Endothelial cell of umbilical vein (primary cell): ENCODE results near the gene RET. TPM values are rescaled to one million over a fixed set of nuclear protein-coding genes. Genes with fewer than 3 reads are reported as not detected.

ENCODE experiments used
- BruUV-seq: library from RNA; stranded (reverse); fragments of 400-500 nt; replicated peaks from 2 replicates; lab custom pipeline; 2021; lab: Mats Ljungman, UMichigan
- CTCF ChIA-PET: fragments of 300-600, 350-600 bp; sonication (Branson Sonifier 250); formaldehyde crosslinking; loops from one replicate; lab custom pipeline; 2021; ENCODE audit warnings: antibody characterized with exemption, inconsistent platforms; lab: Charles Lee
- POLR2A ChIA-PET: fragments of 300-600, 350-600 bp; sonication (Branson Sonifier 250); formaldehyde crosslinking; loops from one replicate; lab custom pipeline; 2021; ENCODE audit warnings: antibody characterized with exemption, inconsistent platforms; lab: Charles Lee
- DNase-seq: peaks from one replicate; pipeline ENCODE4 v3.0.0-alpha.2; 2011; ENCODE audit warnings: low read depth, low spot score
- FAIRE-seq: peaks from 2 replicates; lab custom pipeline; 2011; peaks lifted over from hg19 to GRCh38; lab: Jason Lieb, UNC
- H2AFZ ChIP-seq: 2 replicates; pipeline ENCODE4 v1.6.0; 2012; ENCODE audit warnings: low read depth, low read length, control low read depth, inconsistent platforms
- H3K27ac ChIP-seq: 2 replicates; pipeline ENCODE4 v1.5.1; 2011; ENCODE audit warnings: low read depth, mild to moderate bottlenecking, control low read depth, low read length, moderate library complexity; ENCODE audit not compliant: insufficient read depth
- H3K27me3 ChIP-seq, 2 experiments: 2 replicates each; pipeline versions ENCODE4 v1.6.0 to v1.6.1; 2011; ENCODE audit warnings: low read length in 2 of 2, mixed read lengths in 1 of 2; ENCODE audit not compliant: control insufficient read depth in 2 of 2, insufficient read depth in 2 of 2
- H3K36me3 ChIP-seq, 2 experiments: 2 replicates in 1 of 2; 3 replicates in 1 of 2; pipeline ENCODE4 v1.5.1; 2011; ENCODE audit warnings: low read length in 2 of 2, mild to moderate bottlenecking in 1 of 2, moderate library complexity in 1 of 2; ENCODE audit not compliant: control insufficient read depth in 2 of 2, insufficient read depth in 2 of 2; ENCODE audit errors: extremely low read depth in 1 of 2
- H3K4me1 ChIP-seq: 3 replicates; pipeline ENCODE4 v1.5.1; 2011; ENCODE audit warnings: mild to moderate bottlenecking, low read length; ENCODE audit not compliant: control insufficient read depth, insufficient read depth; ENCODE audit errors: extremely low read depth
- H3K4me2 ChIP-seq: 2 replicates; pipeline ENCODE4 v1.6.1; 2011; ENCODE audit warnings: low read length, control low read depth, mixed read lengths; ENCODE audit not compliant: insufficient read depth
- H3K4me3 ChIP-seq, 3 experiments: fragments of 200-600 bp in 1 of 3; sonication (generic), shearing (Covaris generic) in 1 of 3; replicated peaks in 1 of 3; 2 replicates each; pipeline ENCODE4 v1.5.1; 2011 to 2016; ENCODE audit warnings: control low read depth in 3 of 3, low read length in 3 of 3, mild to moderate bottlenecking in 2 of 3, inconsistent platforms in 1 of 3, low read depth in 1 of 3, moderate library complexity in 1 of 3; ENCODE audit not compliant: insufficient read depth in 1 of 3
- H3K79me2 ChIP-seq: 2 replicates; pipeline ENCODE4 v1.6.0; 2012; ENCODE audit warnings: low read length, inconsistent platforms; ENCODE audit not compliant: control insufficient read depth, insufficient read depth
- H3K9ac ChIP-seq: replicated peaks from 2 replicates; pipeline ENCODE3; 2011; ENCODE audit warnings: low read length, control low read depth; ENCODE audit not compliant: insufficient read depth; ENCODE audit errors: extremely low read depth
- H3K9me1 ChIP-seq: replicated peaks from 3 replicates; pipeline ENCODE4 v1.6.0; 2011; ENCODE audit warnings: mild to moderate bottlenecking, low read length; ENCODE audit not compliant: control insufficient read depth, insufficient read depth; ENCODE audit errors: extremely low read depth
- H3K9me3 ChIP-seq: replicated peaks from 2 replicates; pipeline ENCODE4 v1.5.1; 2012; ENCODE audit warnings: low read length, inconsistent platforms; ENCODE audit not compliant: control insufficient read depth, insufficient read depth
- H4K20me1 ChIP-seq: replicated peaks from 2 replicates; pipeline ENCODE3; 2011; ENCODE audit warnings: mild to moderate bottlenecking, low read length; ENCODE audit not compliant: control insufficient read depth, insufficient read depth; ENCODE audit errors: extremely low read depth
- EZH2 ChIP-seq: IDR thresholded peaks from 2 replicates; pipeline ENCODE4 v1.6.1; 2012; ENCODE audit warnings: borderline replicate concordance, low read depth, mild to moderate bottlenecking, moderate library complexity, low read length, inconsistent platforms; ENCODE audit not compliant: severe bottlenecking
- FOS ChIP-seq: IDR thresholded peaks from 2 replicates; pipeline ENCODE4 v1.6.1; 2011; ENCODE audit warnings: mild to moderate bottlenecking, low read length, moderate library complexity, borderline replicate concordance; ENCODE audit not compliant: insufficient read depth
- GATA2 ChIP-seq: IDR thresholded peaks from 2 replicates; pipeline ENCODE4 v1.7.0; 2011; ENCODE audit warnings: low read depth, mild to moderate bottlenecking, moderate library complexity, mixed read lengths, low read length; ENCODE audit not compliant: insufficient read length, insufficient read depth
- JUN ChIP-seq: IDR thresholded peaks from 2 replicates; pipeline ENCODE4 v1.6.1; 2011; ENCODE audit warnings: borderline replicate concordance, low read depth; ENCODE audit not compliant: insufficient read length, insufficient read depth
- MYC ChIP-seq: IDR thresholded peaks from one replicate; pipeline ENCODE4 v1.6.1; 2011; ENCODE audit warnings: mild to moderate bottlenecking, low read depth, low read length
- POLR2A ChIP-seq: IDR thresholded peaks from 2 replicates; pipeline ENCODE4 v1.6.1; 2012; ENCODE audit warnings: low read depth, mild to moderate bottlenecking, control low read depth, low read length
- POLR2AphosphoS5 ChIP-seq: IDR thresholded peaks from 2 replicates; pipeline ENCODE4 v1.6.1; 2012; ENCODE audit warnings: low read depth, mild to moderate bottlenecking, control low read depth, low read length, moderate library complexity; ENCODE audit not compliant: insufficient read depth
- dilution Hi-C: fragments of 300-500 bp; cut with MboI; formaldehyde crosslinking; loops from one replicate; pipeline ENCODE4 v1.15.0; 2019; ENCODE audit warnings: low sequenced_read_pairs; ENCODE audit not compliant: extremely low pct_ligation_motif_present
- intact Hi-C: fragments of 100-400 bp; cut with micrococcal nuclease; formaldehyde crosslinking; loops from one replicate; pipeline ENCODE4 v1.10.0; 2022
- polyA plus RNA-seq, 4 experiments: library from polyadenylated mRNA; depleted of rRNA in 3 of 4; stranded (reverse) in 3 of 4; unstranded in 1 of 4; fragments of >200 nt; gene quantifications; 2 replicates each; pipeline versions ENCODE4 v1.2.1 to v1.2.3, GENCODE V29; 2011 to 2012; ENCODE audit warnings: missing spikeins in 1 of 4
- total RNA-seq: library from RNA; stranded (reverse); gene quantifications from 2 replicates; pipeline ENCODE4 v1.2.3, GENCODE V29; 2021
- TF ChIP-seq, protein P1 (sequence below), 2 donors: IDR thresholded peaks; 1 replicate in 1 of 2; 2 replicates in 1 of 2; pipeline ENCODE4 v1.5.1; 2011; ENCODE audit warnings: low read length in 2 of 2, mild to moderate bottlenecking in 2 of 2, moderate library complexity in 2 of 2, control low read depth in 1 of 2, inconsistent platforms in 1 of 2, low read depth in 1 of 2; ENCODE audit not compliant: insufficient read depth in 1 of 2; ENCODE audit errors: extremely low read depth in 1 of 2
- TF ChIP-seq, protein P2 (sequence below): IDR thresholded peaks from 2 replicates; pipeline ENCODE4 v1.6.1; 2011; ENCODE audit not compliant: insufficient read depth, insufficient read length

RET gene
- total and polyA plus RNA-seq, 2 donors (not counting 3 experiments of a cell fraction or from before 2014, with no cell fraction given): 0.04 to 0.22 TPM

DNA sequence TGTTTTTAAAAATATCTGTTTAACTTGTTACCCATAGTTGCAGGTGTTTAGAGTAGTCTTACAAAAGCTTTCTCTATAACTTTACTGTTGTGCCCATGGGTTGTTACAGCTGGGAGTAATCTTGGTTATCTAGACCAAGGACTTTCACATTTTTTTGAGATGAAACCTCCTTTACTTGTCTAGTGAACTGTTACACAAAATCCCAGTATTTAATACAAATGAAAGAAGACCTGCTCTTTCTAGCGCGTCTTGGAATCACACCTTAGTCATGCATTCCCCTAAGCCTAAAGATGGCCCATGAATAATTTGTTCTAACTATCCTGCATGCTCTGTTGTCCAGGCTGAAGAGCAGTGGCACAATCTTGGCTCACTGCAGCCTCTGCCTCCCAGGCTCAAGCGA lies 99.4 kb downstream of the RET start:
- peaks cover 1 to 6% of the 10 kb centered on the region in 2 experiments for H3K36me3 ChIP-seq
- no TSS peak for BruUV-seq
- H3K79me2 ChIP-seq: no peaks in the 10 kb centered on the region
- TF ChIP-seq MYC (no peak), JUN (no peak), POLR2A (no peak), GATA2 (no peak), EZH2 (no peak)
- no peak overlapping the region for H3K4me3 ChIP-seq
- DNase-seq (no peak), FAIRE-seq (no peak)
- no peak overlapping the region for H3K4me2 ChIP-seq
- no peak overlapping the region for H2AFZ ChIP-seq
- no peaks in the 10 kb centered on the region for H3K9me1 ChIP-seq
- H4K20me1 ChIP-seq: no peaks in the 10 kb centered on the region
- H3K9ac ChIP-seq: no peak overlapping the region
- H3K9me3 ChIP-seq: no peaks in the 10 kb centered on the region
- no peaks in the 10 kb centered on the region for H3K4me1 ChIP-seq
- intact Hi-C loops: no loop called here
- ChIA-PET CTCF (interaction anchor here (1.5 kb wide), 1 partner anchor 26 kb away, joined by 4 read pairs; no protein-coding TSS in a partner anchor), POLR2A (no interaction called here)
- dilution Hi-C loops: no loop called here
- H3K27ac ChIP-seq: no peak overlapping the region
- H3K27me3 ChIP-seq: no peaks in the 10 kb centered on the region

DNA sequence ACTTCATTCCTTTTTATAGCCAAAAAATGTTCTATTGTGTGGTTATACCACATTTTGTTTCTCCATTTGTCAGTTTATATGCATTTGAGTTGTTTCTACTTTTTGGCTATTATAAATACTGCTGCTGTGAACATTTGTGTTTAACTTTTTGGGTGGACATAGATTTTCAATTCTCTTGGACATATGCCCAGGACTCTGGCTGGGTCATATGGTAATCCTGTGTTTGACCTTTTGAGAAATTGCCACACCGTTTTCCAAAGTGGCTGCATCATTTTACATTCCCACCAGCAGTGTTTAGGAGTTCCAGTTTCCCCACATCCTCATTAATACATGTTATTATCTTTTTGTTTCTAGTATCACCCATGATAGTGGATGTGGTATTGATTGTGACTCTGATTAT lies 100.7 kb downstream of the RET start:
- Histone ChIP-seq H4K20me1 (no peaks in the 10 kb centered on the region), H3K79me2 (no peaks in the 10 kb centered on the region), H3K9ac (no peak overlapping the region), H3K4me1 (no peaks in the 10 kb centered on the region), H3K27me3 (no peaks in the 10 kb centered on the region), H3K4me3 (no peak overlapping the region), H3K4me2 (no peak overlapping the region), H2AFZ (no peak overlapping the region), H3K27ac (no peak overlapping the region), H3K9me3 (no peaks in the 10 kb centered on the region), H3K36me3 (peaks cover under 1 to 6% of the 10 kb centered on the region in 2 experiments), H3K9me1 (no peaks in the 10 kb centered on the region)
- TF ChIP-seq GATA2 (no peak), FOS (no peak), POLR2AphosphoS5 (no peak), JUN (no peak), EZH2 (no peak), POLR2A (no peak), MYC (no peak)
- TF ChIP-seq, protein P1, sequence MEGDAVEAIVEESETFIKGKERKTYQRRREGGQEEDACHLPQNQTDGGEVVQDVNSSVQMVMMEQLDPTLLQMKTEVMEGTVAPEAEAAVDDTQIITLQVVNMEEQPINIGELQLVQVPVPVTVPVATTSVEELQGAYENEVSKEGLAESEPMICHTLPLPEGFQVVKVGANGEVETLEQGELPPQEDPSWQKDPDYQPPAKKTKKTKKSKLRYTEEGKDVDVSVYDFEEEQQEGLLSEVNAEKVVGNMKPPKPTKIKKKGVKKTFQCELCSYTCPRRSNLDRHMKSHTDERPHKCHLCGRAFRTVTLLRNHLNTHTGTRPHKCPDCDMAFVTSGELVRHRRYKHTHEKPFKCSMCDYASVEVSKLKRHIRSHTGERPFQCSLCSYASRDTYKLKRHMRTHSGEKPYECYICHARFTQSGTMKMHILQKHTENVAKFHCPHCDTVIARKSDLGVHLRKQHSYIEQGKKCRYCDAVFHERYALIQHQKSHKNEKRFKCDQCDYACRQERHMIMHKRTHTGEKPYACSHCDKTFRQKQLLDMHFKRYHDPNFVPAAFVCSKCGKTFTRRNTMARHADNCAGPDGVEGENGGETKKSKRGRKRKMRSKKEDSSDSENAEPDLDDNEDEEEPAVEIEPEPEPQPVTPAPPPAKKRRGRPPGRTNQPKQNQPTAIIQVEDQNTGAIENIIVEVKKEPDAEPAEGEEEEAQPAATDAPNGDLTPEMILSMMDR (IDR thresholded peaks at IDR 0.05; ENCODE audit: extremely low read depth in 1 of 2, insufficient read depth in 1 of 2, low read depth in 1 of 2, low read length in 2 of 2): no peak
- TF ChIP-seq, protein P2, sequence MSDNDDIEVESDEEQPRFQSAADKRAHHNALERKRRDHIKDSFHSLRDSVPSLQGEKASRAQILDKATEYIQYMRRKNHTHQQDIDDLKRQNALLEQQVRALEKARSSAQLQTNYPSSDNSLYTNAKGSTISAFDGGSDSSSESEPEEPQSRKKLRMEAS: no peak
- FAIRE-seq: no peak
- dilution Hi-C loops (no loop called here), intact Hi-C loops (no loop called here)
- BruUV-seq: no TSS peak
- ChIA-PET POLR2A (no interaction called here), CTCF (no interaction called here)
- DNase-seq: no peak
